IMR-90 (cell line): Measurements from ENCODE around the gene ITGAE. TPM values are rescaled to one million over a fixed set of nuclear protein-coding genes. Genes with fewer than 3 reads are reported as not detected.

ENCODE experiments used
- ATAC-seq: fragments of 200-7000 bp; cut with Tn5 transposase; 2 replicates; pipeline ENCODE4 v1.9.1; 2020; ENCODE audit warnings: low read depth, mild to moderate bottlenecking, moderate library complexity
- BruUV-seq: library from RNA; stranded (reverse); fragments of 400-500 nt; replicated peaks from 2 replicates; lab custom pipeline; 2021; lab: Mats Ljungman, UMichigan
- CTCF ChIA-PET: fragments of 300-600 bp; formaldehyde crosslinking; extraction: SDS; loops from one replicate; lab custom pipeline; 2021; ENCODE audit warnings: antibody characterized with exemption; lab: Yijun Ruan, JAX
- POLR2A ChIA-PET: fragments of 300-600 bp; sonication (Branson Sonifier 250); formaldehyde crosslinking; loops from one replicate; lab custom pipeline; 2022; ENCODE audit warnings: antibody characterized with exemption; ENCODE audit not compliant: unreplicated experiment; lab: Charles Lee
- DNase-seq: peaks from one replicate; pipeline ENCODE4 v3.0.0; 2013
- H2AFZ ChIP-seq: replicated peaks from 2 replicates; pipeline ENCODE3; 2013; ENCODE audit warnings: low read length, mild to moderate bottlenecking; ENCODE audit not compliant: poor library complexity
- H2AK5ac ChIP-seq: 2 replicates; pipeline ENCODE4 v1.6.1; 2013; ENCODE audit warnings: low read depth, low read length, inconsistent platforms
- H2AK9ac ChIP-seq: replicated peaks from 2 replicates; pipeline ENCODE3; 2013; ENCODE audit warnings: mild to moderate bottlenecking, low read depth, low read length, moderate library complexity; ENCODE audit not compliant: poor library complexity
- H2BK120ac ChIP-seq: 2 replicates; pipeline ENCODE4 v1.6.1; 2013; ENCODE audit warnings: low read depth, low read length, inconsistent platforms
- H2BK15ac ChIP-seq: 3 replicates; pipeline ENCODE4 v1.6.1; 2013; ENCODE audit warnings: low read depth, low read length, inconsistent platforms
- H2BK20ac ChIP-seq: 2 replicates; pipeline ENCODE4 v1.6.1; 2013; ENCODE audit warnings: low read depth, mild to moderate bottlenecking, inconsistent platforms, low read length, moderate library complexity
- H2BK5ac ChIP-seq: 2 replicates; pipeline ENCODE4 v1.6.1; 2013; ENCODE audit warnings: mild to moderate bottlenecking, low read depth, low read length, inconsistent platforms; ENCODE audit not compliant: poor library complexity, severe bottlenecking
- H3K14ac ChIP-seq: replicated peaks from 2 replicates; pipeline ENCODE4 v1.6.1; 2013; ENCODE audit warnings: low read depth, low read length, inconsistent platforms
- H3K18ac ChIP-seq: 2 replicates; pipeline ENCODE4 v1.6.1; 2013; ENCODE audit warnings: low read depth, low read length, control low read depth
- H3K23ac ChIP-seq: 2 replicates; pipeline ENCODE4 v1.6.1; 2013; ENCODE audit warnings: low read depth, low read length, inconsistent platforms
- H3K27ac ChIP-seq: 2 replicates; pipeline ENCODE4 v1.5.1; 2013; ENCODE audit warnings: mild to moderate bottlenecking, control low read depth, low read length; ENCODE audit not compliant: insufficient read depth
- H3K27me3 ChIP-seq: 2 replicates; pipeline ENCODE4 v1.6.1; 2013; ENCODE audit warnings: low read length; ENCODE audit not compliant: control insufficient read depth, insufficient read depth
- H3K36me3 ChIP-seq: 2 replicates; pipeline ENCODE4 v1.6.1; 2013; ENCODE audit warnings: low read length, mixed read lengths; ENCODE audit not compliant: control insufficient read depth, insufficient read depth
- H3K4ac ChIP-seq: 2 replicates; pipeline ENCODE4 v1.6.1; 2013; ENCODE audit warnings: low read depth, low read length, inconsistent platforms
- H3K4me1 ChIP-seq: 2 replicates; pipeline ENCODE4 v1.6.1; 2013; ENCODE audit warnings: low read length, mixed read lengths; ENCODE audit not compliant: control insufficient read depth, insufficient read depth
- H3K4me2 ChIP-seq: 2 replicates; pipeline ENCODE4 v1.6.1; 2013; ENCODE audit warnings: low read depth, mild to moderate bottlenecking, control low read depth, low read length, moderate library complexity
- H3K4me3 ChIP-seq: 2 replicates; pipeline ENCODE4 v1.5.1; 2013; ENCODE audit warnings: low read depth, mild to moderate bottlenecking, control low read depth, low read length, moderate library complexity; ENCODE audit not compliant: insufficient read depth
- H3K56ac ChIP-seq: 2 replicates; pipeline ENCODE4 v1.6.1; 2013; ENCODE audit warnings: low read length, inconsistent platforms; ENCODE audit not compliant: insufficient read depth; ENCODE audit errors: extremely low read depth
- H3K79me1 ChIP-seq, 2 experiments: 2 replicates each; pipeline ENCODE4 v1.6.1; 2013; ENCODE audit warnings: low read length in 2 of 2, inconsistent platforms in 1 of 2, low read depth in 1 of 2
- H3K9ac ChIP-seq: 2 replicates; pipeline ENCODE4 v1.6.1; 2013; ENCODE audit warnings: low read depth, low read length, control low read depth
- H3K9me1 ChIP-seq: 2 replicates; pipeline ENCODE4 v1.6.1; 2013; ENCODE audit warnings: low read length, inconsistent platforms; ENCODE audit not compliant: insufficient read depth
- H3K9me3 ChIP-seq: 2 replicates; pipeline ENCODE4 v1.6.1; 2013; ENCODE audit warnings: low read length; ENCODE audit not compliant: control insufficient read depth, insufficient read depth
- H4K20me1 ChIP-seq: 2 replicates; pipeline ENCODE4 v1.6.1; 2013; ENCODE audit warnings: low read length, inconsistent platforms; ENCODE audit not compliant: insufficient read depth
- H4K5ac ChIP-seq: 2 replicates; pipeline ENCODE4 v1.6.1; 2013; ENCODE audit warnings: mild to moderate bottlenecking, low read depth, low read length, control low read depth
- H4K8ac ChIP-seq, 2 experiments: 2 replicates each; pipeline ENCODE4 v1.6.1; 2013; ENCODE audit warnings: low read depth in 2 of 2, low read length in 2 of 2, control low read depth in 1 of 2, inconsistent platforms in 1 of 2
- H4K91ac ChIP-seq: 2 replicates; pipeline ENCODE4 v1.6.1; 2013; ENCODE audit warnings: low read depth, low read length, inconsistent platforms; ENCODE audit not compliant: insufficient read depth
- CEBPB ChIP-seq: IDR thresholded peaks from 2 replicates; pipeline ENCODE4 v1.6.1; 2012; ENCODE audit warnings: low read depth, low read length, improper control_type of control experiment
- WGBS, 2 experiments: methylation state at CpG; one replicate each; pipeline versions ENCODE4 v1.1.5 to v1.1.7; 2013; ENCODE audit warnings: missing lambda C conversion rate in 2 of 2; ENCODE audit not compliant: insufficient read length in 1 of 2; ENCODE audit errors: extremely low coverage in 2 of 2; 5-methylcytosine and 5-hydroxymethylcytosine counted together
- dilution Hi-C: fragments of 300-500 bp; cut with HindIII; formaldehyde crosslinking; loops from one replicate; pipeline ENCODE4 v1.14.3; 2018; ENCODE audit warnings: low sequenced_read_pairs; ENCODE audit not compliant: unreplicated experiment
- in situ Hi-C: fragments of 300-500 bp; cut with MboI; formaldehyde crosslinking; loops from 3 replicates; pipeline ENCODE4 v1.14.3; 2019; ENCODE audit warnings: low sequenced_read_pairs, inconsistent platforms, mixed read lengths
- intact Hi-C: fragments of 100-400 bp; cut with micrococcal nuclease; formaldehyde crosslinking; loops from 2 replicates; pipeline ENCODE4 v1.10.0; 2022
- polyA plus RNA-seq, 3 experiments: library from polyadenylated mRNA; depleted of rRNA; stranded (reverse); fragments of >200 nt; gene quantifications; 2 replicates each; pipeline ENCODE4 v1.2.3, GENCODE V29; 2012; ENCODE audit warnings: low replicate concordance in 1 of 3
- total RNA-seq: library from RNA; depleted of rRNA; stranded (reverse); fragments of >200 nt; gene quantifications from 2 replicates; pipeline ENCODE4 v1.2.3, GENCODE V29; 2012

ITGAE gene
- total and polyA plus RNA-seq, 2 of the 4 experiments (the other 2 are of a cell fraction): 54.1 to 60.8 TPM

DNA sequence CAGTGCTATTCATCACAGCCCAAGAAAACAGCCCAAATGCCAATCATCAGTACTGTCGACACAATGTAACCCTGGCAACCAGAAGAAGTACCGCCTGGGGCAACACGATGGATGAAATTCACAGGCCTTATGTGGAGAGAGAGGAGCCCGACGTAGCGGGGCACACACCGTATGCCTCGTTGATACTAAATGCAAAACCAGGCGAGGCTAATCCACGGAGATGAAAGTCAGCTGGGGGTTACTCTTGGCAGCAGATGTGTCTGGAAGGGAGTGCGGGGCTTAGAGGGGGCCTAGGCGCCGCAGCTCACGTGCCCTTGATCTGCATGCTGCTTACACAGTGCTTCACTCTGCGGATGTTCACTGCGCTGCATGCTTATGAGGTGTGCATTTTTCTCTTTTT, 29.8 kb downstream of the ITGAE start:
- Histone ChIP-seq H3K36me3 (no peaks in the 10 kb centered on the region), H3K9me3 (peaks cover 7% of the 10 kb centered on the region), H3K27ac (no peak overlapping the region), H3K4me1 (peaks cover 9% of the 10 kb centered on the region; the same call in 1 of the 2 replicates), H2BK15ac (no peak overlapping the region), H3K23ac (no peak overlapping the region), H2BK5ac (no peak overlapping the region), H4K8ac (no peak overlapping the region), H3K27me3 (no peaks in the 10 kb centered on the region; the same call in 1 of the 2 replicates), H3K9me1 (peaks cover 4% of the 10 kb centered on the region; the same call in 1 of the 2 replicates), H4K20me1 (no peaks in the 10 kb centered on the region), H2BK120ac (no peak overlapping the region), H2BK20ac (no peak overlapping the region), H2AK9ac (no peak overlapping the region), H3K56ac (no peak overlapping the region), H3K79me1 (no peaks in the 10 kb centered on the region), H2AFZ (peak overlapping the region; percentile 67), H2AK5ac (peak overlapping the region; percentile 38; the same call in 1 of the 2 replicates), H4K5ac (no peak overlapping the region), H3K18ac (no peak overlapping the region), H3K4me2 (no peak overlapping the region), H3K14ac (no peak overlapping the region), H3K9ac (no peak overlapping the region), H3K4me3 (no peak overlapping the region), H3K4ac (no peak overlapping the region), H4K91ac (no peak overlapping the region)
- in situ Hi-C loops (no loop called here), intact Hi-C loops (no loop called here), dilution Hi-C loops (no loop called here)
- BruUV-seq: no TSS peak
- no peak for TF ChIP-seq CEBPB
- ChIA-PET CTCF (no interaction called here), POLR2A (no interaction called here)
- DNase-seq (no peak), ATAC-seq (no peak)
- WGBS, 2 experiments: 50% methylated on average over 2 of the region's 16 CpGs; no CpG with 5 or more reads in 1 of the 2 experiments
